D721Med (cell line): ENCODE measurements around the gene CENPT.

Experiments used
- DNase-seq: peaks from one replicate; pipeline ENCODE4 v3.0.0; 2011; ENCODE audit warnings: low spot score; ENCODE audit not compliant: insufficient read length
- FAIRE-seq: peaks from 2 replicates; lab custom pipeline; 2011; peaks lifted over from hg19 to GRCh38; lab: Jason Lieb, UNC
- CTCF ChIP-seq: IDR thresholded peaks from 2 replicates; pipeline ENCODE4 v1.5.1; 2012; ENCODE audit warnings: mild to moderate bottlenecking, control low read depth; ENCODE audit not compliant: insufficient read depth; ENCODE audit errors: missing control alignments

The CENPT gene

GRCh38 chr16:67886387-67886786 lies 38.9 kb upstream of the CENPT start:
- DNase-seq: no peak
- no peak for TF ChIP-seq CTCF
- FAIRE-seq: no peak

- FAIRE-seq (no peak), DNase-seq (no peak)
- no peak for TF ChIP-seq CTCF
Measured at GRCh38 chr16:67885976-67886375, 38.5 kb upstream of the CENPT start.

- DNase-seq (no peak), FAIRE-seq (no peak)
- TF ChIP-seq CTCF: no peak
Measured at GRCh38 chr16:67885545-67885944, 38.1 kb upstream of the CENPT start.

GRCh38 chr16:67884684-67885083 lies 37.2 kb upstream of the CENPT start, which contains the start of gene NRN1L:
Gene NRN1L (plus strand): TSS chr16:67884885. CDS start chr16:67884904, 19 bp downstream.
- FAIRE-seq (no peak), DNase-seq (peak; percentile 65)
- no peak for TF ChIP-seq CTCF

- FAIRE-seq: no peak
- TF ChIP-seq CTCF: peak; percentile 71
- DNase-seq: peak; percentile 53
Measured at GRCh38 chr16:67883872-67884261, 36.4 kb upstream of the CENPT start.

- FAIRE-seq (no peak), DNase-seq (no peak)
- no peak for TF ChIP-seq CTCF
Measured at GRCh38 chr16:67883146-67883871, 35.8 kb upstream of the CENPT start.

- FAIRE-seq (no peak), DNase-seq (no peak)
- no peak for TF ChIP-seq CTCF
Measured at GRCh38 chr16:67882374-67883145, 35.1 kb upstream of the CENPT start.
